NCI-H748 (cell line): ENCODE data around the gene INO80E.

Source experiments
- DNase-seq: peaks from one replicate; lab custom pipeline; 2025; ENCODE audit not compliant: unreplicated experiment; lab: John Stamatoyannopoulos, UW

The INO80E gene

DNA sequence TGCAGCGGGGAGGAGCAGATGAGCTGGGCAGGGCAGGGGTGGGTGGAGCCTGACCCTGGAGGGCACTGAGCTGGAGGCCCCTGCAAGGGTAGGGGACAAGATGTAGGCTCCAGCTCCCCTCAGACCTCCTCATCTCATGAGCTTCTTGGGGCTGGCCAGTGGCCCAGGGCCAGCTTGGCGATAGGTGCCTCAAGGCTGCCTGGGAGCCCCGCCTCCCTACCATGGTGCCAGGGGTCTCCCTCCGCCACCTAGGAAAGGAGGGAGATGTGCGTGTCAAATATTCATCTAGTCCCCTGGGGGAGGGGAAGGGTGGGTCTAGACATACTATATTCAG, 4.5 kb upstream of the INO80E start:
- DNase-seq: no peak

DNA sequence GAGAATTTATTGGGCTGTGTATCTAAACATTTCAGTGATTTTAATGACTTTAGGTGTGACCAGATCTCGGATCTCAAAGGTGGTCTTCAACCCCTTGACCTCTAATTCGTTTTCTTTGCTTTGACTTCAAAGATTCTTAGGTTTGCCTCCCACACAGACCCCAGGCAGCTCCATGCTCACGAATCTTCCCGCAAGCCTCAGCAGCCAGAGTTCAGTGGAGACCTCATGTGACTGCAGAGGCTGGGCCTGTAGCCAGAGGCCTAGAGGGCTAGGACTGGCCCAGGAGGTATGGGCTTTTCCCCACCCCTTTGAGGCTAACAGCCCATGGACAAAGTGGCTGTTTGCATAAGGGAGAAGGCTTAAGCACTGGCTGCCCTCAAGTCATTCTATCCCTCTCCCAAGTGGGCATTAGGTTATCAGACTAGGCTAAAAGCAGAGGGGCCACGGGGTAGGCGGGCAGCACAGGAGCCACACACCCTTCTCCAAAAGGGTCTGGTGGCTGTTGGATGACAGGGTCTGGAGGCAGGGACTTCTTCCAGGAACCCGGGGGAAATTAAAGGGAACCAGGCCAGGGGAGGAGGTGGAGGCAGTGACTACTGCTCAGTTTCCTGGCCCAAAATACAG, 3.6 kb upstream of the INO80E start:
- no peak for DNase-seq

DNA sequence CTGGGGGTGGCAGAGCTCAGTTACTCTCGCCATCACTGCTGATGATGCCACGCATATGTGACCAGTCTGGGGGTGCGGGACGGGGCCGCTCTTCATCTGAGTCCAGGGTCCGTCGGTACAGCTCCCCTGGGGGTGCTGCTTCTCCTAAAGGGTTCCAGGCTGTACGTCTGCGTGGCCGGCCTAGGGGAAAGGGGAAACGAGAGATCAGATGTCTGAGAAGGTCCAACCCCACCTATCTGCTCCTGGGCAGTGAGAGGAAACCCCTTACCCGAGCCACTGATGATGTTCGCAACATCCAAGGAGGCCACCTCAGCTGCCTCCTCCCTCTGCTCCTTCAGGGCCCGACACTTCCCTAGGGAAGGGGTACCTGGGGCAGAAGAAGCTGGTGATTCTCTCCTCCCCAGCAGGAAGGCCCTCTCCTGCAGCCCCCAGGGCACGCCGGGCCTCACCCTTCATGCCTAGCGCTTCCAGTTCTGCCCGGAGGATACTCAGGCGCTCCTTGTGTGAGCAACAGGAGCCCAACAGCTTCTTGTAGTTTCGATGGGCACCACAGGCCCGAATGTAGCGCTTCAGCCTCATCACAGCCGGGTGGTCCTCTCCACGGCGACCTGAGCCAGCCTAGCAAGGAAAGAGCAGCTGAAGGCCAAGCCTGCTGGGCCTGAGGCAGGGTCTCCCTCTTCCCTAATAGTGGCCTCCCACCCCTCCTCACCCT, 2.7 kb upstream of the INO80E start:
- no peak for DNase-seq

DNA sequence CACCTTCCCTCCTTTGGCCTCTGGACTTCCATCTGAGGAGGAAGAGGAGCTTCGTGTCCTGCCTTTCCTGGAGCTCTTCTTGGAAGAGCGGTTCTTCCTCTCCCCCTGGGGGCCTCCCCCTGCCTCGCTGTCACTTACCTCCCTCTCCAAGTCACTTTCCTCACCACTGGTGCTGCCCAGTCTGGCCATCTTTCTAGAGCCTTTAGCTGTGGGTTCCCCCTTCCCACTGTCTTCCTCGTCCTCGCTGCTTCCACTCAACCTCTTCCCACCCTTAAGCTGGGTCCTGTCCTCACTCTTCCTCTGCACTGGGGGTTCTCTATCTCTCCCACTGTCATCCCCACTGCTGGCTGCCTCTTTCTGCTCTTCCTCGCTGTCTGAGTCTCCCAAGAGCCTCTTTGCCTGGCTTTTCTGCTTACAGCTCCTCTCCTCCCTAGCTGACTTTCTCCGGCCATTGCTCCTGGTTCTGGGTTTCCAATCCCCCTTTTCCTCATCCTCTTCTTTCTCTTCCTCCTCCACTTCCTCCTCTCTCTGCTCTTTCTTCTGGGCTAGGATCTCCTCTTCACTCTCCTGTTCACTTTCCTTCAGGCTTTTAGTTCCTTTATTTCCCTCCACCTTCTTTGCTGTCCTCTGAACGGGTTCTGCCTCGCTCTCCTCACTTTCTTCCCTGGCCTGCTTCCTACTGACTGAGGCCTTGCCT, 2.0 kb upstream of the INO80E start:
- no peak for DNase-seq

DNA sequence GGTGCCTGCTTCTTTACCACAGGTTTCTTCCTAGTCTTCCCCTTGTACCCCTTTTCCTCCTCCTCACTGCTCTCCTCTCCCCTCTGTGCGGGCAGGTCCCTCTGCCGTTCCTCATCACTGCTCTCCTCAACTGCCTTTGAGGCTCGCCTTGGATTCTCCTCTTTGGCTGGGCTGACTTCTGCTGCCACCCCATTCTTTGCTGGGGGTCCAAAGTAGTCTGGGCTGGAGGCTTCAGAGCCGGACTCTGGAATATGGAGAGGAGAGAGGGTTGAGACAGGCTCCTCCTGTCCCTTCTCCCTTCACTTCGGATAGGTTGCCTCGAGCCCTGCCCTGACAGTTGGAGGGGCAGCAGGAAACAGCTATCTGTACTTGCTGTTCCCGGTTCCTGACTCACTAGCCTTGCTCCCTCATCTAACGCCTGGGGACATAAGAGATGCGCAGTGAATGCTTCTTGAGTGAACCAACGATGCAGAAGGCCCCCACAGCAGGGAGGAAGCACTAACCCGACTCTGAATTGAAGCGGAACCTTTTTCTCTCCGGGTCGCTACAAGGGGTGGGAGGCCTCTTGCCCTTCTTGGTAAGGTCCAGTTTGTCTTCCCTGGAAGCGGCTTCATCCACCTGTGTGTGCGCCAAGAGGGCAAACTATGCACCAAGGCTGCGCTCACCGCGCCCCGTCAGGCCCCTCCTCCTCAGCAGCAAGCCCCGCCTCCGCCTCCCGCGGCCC, 1.3 kb upstream of the INO80E start:
- peak; percentile 58 for DNase-seq

DNA sequence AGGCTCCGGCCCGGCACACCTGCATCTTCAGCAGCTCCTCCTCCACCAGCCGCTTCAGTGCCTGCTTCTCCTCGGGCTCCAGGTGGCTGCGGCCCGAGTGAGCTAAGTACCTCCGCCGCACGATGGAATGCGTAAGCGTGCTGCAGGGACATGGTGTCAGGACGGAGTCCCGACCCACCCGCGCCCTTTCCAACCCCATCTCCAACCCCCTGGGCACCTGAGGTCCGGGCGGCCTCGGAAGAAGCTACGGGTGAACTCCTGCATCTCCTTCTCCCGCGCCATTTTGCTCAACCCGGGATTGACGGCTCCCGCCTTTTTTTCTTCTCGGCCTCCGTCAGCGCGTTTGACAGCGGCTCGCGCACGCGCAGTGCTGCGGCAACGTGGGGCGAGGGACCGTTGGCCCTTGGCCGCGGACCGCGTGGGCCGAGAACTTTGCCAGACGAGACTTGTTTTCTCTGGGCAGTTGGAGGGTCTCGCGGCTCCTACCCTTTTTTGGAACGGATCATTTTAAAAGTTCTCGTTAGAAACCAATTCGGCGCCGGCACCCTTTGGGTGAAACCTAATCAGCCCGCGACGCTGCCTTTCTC, 624 bp upstream of the INO80E start, which contains the start of gene HIRIP3:
Gene HIRIP3 (minus strand): TSS at position 294 of the 587 bp plus-strand sequence. CDS start 12 bp downstream, at position 282.
- DNase-seq: peak; percentile 90

DNA sequence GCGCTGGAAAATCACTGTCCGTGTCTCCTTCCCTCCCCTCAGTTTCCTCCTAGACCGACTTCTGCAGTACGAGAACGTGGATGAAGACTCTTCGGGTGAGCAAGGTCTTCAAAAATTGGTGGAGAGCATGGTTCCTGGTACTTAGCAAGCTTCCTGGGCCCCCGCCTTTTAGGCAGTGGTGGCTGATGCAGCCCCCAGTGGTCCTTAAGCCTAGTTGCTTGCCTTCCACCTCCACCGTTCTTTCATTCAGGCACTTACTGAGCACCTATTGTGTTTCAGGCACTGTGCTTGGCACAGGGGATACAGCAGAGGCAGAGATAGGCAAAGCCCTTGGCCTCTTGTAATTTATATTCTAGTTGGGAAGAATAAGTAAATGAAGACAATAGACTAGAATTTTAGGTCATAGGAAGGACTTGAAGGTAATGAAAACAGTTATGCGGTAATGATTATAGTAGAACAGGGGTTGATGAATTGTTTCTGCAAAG, 767 bp downstream of the INO80E start:
- DNase-seq: no peak

DNA sequence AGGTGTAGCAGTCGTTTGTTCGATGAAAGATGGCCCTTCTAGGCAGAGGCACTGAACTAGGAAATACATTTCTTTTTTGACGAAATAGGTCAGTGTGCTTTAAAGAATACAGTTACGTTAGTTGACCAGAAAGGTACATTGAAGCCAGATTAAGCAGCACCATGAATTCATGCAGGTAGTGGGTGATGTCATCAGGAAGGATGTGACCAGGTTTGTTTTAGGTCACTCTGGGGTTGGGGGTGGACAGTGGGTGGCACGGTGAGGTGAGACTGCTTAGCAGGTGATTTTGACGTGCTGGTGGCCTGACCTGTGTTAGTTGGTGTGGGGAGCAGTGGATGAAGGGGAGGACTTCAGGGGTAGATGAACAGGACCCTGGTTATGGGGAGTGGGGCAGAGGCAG, 3.6 kb downstream of the INO80E start:
- DNase-seq: no peak

DNA sequence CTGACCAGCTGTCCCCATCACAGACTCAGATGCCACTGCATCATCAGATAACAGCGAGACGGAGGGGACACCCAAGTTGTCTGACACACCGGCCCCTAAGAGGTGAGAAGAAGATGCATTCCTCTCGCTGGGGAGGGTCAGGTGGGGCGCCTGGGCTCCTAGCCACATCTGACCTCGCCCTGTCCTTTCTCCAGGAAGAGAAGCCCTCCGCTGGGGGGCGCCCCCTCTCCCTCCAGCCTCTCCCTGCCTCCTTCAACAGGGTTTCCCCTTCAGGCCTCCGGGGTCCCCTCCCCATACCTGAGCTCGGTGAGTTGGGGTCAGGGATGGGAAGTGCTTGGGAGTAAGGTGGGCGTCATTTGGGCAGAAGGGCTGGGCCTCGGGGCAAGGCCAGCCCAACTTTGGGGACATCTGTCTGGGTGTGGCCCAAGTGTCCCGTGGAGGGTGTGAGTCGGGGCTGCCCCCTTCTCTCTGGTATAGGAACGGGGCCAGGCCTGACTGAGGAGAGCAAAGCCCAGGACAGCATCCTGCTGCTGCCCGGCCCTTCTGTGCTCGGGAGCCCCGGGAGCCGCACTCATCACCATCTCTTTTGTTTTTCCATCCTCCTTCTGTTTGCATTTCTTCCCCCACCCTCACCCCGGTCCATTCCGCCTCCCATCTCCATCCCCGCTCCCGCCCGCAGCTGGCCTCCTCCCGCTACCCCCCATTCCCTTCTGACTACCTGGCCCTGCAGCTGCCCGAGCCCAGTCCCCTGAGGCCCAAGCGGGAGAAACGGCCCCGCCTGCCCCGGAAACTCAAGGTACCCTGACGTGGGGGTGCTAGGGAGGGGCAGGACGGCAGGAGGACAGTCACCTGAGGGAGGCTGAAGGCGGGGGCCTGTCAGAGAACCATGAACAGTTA, 4.9 kb downstream of the INO80E start:
- DNase-seq: no peak

DNA sequence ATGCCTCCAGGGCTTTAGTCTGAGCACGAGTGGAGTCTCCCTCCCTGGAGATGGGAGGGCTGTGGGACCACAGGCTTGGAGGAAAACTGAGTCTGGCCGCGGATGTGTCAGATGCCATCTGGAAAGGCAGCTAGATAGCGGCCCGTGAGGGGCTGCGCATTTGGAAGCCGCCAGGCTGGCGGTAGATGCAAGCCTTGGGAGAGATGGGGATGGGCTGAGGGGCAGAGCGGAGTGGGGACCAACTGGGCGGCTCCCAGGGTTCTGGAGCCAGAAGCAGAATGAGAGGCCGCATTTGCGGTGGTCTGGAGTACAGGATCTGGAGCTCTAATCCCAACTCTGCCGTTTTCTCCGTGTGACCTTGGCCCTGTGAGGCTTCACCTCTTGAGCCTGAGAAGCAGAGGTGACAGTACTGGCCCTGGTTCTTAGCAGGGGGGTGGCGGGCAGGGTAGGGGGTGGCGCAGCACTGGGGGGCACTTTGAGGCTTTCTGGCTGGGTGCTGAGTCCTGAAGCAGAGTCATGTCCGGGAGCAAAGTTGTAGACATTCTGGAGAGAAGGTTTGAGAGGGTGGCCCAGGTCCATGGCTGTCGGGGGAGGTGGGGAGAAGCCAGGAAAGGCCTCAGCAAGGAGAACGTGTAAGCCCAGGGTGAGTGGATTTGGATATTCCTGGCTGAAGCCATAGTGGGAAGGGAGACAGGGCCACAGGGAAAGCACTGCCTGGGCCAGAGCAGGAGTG, 6.7 kb downstream of the INO80E start:
- no peak for DNase-seq

DNA sequence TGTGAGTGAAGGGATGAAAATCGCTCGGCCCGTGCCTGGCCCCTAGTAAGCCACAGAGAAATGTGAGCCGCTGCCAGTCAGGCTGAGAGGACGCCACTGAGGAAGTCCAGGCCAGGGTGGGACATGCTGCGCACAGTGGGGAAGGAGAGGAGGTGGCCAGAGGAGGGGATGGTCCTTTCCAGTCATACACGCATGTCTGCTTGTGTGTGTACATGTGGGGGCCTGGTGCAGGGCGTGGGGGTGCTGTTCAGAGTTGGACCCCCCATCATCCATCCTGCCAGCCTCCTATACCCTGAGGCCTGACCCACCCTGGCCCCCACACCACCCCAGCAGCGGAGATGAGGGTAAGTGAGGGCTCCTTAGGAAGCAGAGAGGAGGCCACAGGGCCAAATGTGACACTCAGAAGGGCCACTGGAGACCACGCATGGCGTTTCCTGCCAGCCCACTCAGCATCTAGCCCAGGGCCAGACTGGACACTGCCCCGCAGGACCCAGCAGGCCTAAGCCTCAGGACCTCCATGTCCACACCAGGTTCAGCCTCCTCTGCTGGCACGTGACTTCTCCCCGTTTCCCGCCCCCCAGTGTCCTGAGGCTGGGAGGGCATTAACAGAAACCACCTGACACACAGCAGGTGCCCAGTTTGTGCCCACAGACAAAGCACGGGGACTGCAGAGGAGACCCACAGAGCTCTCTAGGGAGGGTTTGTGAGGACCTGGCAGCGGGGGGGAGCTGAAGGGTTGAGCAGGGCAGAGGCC, 7.8 kb downstream of the INO80E start:
- DNase-seq: no peak

DNA sequence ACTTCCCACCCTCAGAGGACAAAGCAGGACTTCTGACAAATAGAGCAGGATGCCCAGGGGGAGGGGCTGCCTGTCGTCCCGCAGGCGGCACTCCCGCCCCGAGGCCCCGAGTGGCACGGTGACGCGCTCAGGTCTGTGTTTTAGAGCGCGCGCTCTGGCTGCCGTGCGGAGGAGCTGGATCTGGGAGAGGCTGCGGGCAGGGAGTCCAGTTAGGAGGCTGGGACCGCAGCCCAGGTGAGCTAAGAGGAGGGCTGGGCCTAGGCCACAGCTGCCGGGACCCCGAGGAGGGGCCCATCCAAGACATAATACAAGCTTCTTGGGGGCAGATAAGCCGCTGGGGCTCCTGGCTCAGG, 8.4 kb downstream of the INO80E start:
- peak; percentile 8 for DNase-seq

DNA sequence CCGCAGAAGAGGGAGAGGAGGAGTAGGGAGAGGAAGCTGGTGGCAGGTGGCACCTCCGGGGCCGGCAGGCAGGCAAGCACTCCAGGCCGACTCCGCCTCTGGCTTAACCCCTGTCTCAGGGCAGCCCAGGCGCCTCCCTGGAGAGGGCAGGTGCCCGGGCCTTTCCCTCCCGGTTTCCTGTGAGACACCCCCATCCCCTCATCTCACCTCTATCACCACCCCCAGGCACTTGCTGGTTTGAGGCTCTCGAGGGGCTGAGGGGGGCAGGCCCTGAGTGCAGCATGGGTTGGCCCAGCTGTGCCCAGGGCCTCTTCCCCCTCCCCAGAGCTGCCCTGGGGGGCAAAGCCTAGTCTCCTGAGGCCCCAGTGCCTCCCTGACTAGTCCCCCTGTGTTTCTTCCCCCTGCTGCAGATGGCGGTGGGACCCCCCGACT, 8.8 kb downstream of the INO80E start:
- peak; percentile 15 for DNase-seq

DNA sequence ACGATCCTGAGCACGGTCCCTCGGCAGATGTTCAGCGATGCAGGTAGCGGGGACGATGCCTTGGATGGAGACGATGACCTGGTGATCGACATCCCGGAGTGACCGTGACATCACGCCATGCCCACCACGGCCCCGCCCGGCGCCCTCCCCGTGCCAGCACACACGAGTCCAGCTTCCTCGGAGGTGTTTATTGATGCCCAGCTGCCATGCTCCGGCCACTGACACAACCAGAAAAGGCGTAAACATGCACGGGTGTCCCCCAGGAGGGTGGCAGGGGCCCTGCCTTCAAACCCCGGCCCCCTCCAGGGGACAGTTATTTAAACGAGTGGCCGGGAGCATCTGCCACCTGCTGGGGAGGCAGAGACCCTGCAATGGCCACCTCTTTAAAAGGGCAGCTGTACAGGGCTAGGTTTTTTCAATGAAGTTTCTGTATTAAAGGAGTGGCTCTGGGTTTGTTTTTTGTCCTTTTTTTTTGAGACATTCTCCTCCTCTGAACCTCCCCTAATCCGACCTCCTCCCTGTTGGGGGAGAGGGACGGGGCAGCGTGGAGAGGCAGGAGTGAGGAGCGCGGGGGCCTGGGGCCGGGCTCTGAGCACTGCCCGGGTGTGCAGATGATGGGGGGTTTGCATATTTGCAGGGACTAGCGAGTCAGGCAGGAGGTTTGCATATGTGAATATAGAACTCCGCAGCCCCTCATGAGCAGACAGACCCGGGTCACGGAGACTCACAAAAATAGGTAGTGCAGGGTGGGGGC, 9.5 kb downstream of the INO80E start:
- DNase-seq: peak; percentile 17

DNA sequence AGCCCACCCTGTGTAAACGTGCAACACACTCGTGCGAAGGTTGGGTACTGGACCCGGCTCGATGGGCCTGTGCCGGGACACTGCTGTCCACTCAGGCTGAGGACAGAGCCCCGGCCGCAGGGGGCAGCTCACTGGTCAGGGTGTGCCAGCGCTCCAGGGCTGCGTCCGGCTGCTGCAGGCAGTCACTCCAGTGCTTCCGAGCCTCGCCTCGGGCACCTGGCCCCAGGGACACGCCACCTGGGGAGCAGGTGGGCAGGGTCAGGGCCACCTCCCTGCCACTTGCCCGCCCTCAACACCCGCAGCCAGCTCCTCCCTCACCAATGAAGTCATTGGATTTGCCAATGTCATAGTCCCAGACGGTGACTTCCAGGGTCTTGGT, 10.0 kb downstream of the INO80E start:
- no peak for DNase-seq

DNA sequence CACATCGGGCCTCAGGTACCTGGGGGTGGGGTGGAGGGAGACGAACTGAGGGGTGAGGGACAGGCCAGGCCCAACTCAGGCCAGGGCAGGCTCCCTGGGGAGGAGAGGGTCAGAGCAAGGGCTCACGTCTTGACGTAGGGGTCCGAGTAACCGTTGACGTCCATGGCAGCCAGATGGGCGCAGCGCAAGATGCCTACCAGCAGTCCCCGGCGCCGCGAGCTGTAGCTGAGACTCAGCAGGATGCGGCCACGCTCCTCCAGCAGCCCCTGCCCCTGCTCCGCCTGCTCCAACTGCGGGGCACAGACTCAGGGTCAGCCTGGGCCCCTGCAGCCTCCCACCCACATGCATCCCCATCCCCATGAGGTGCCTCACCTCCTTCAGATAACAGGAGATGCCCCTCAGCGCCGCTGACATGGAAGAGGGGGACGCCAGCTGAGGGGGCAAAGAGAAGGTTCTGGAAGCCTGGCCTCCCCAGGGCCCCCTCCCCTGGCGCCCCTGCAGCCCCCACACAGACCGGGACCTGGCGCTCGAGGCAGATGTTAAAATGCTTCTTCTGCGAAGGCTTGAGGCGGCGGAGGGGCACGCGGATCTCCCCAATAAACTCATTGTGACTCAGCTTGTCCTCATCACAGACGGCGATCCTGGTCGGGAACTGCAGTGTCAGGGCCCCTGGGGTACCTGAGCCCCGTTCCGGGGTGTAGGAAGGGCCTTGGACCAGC, 10.8 kb downstream of the INO80E start:
- DNase-seq: no peak

DNA sequence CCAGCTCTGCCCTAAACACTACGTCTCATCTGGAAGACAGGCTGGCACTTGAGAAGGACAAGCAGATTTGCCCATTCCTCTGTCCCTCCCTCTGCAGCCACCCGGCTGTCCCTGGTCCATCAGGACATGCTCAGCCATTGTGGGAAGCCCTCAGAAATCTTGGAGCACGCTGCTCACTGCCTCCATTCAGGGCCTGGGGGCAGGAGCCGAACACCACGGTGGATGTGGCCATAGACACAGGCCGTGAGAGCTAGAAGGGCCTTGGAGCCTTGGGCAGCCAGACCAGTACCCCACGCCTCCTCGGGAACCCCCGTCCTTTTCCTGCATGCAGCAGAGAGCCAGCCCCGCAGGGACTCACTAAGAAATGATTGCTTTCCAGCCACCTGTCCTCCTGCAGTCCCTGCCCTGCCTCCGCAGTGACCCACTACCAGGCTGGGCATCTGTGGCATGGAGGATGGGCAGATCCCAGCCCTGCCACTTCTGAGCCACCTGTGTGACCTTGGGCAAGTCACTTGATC, 11.4 kb downstream of the INO80E start:
- DNase-seq: no peak
